Left renal pelvis (tissue), 4 donors: ENCODE results near the gene MLPH. TPM values are rescaled to one million over a fixed set of nuclear protein-coding genes. Genes with fewer than 3 reads are reported as not detected.
A peak's percentile ranks its signal among the peaks of the same experiment; 100 is the strongest.

ENCODE experiments used
- DNase-seq, 4 donors: peaks; one replicate each; pipeline ENCODE4 v3.0.0-alpha.2; 2013; ENCODE audit warnings: low read depth in 4 of 4, low spot score in 3 of 4
- polyA plus RNA-seq, 4 donors: library from polyadenylated mRNA; unstranded; fragments of 120-200 nt; gene quantifications; one replicate each; pipeline ENCODE4 v1.2.1, GENCODE V29; 2013; ENCODE audit not compliant: insufficient read length in 4 of 4

The MLPH gene
- 1 to 10 TPM in 3 of 4 donors, under 1 TPM in 1; 0.94 to 6.5 (median 3.1) TPM for polyA plus RNA-seq

GRCh38 chr2:237486819-237487448, at the start of gene MLPH:
Gene MLPH, plus strand, starts transcription at chr2:237487251. Its CDS starts 6,176 bp downstream, at chr2:237493427.
- DNase-seq: no peak

DNA sequence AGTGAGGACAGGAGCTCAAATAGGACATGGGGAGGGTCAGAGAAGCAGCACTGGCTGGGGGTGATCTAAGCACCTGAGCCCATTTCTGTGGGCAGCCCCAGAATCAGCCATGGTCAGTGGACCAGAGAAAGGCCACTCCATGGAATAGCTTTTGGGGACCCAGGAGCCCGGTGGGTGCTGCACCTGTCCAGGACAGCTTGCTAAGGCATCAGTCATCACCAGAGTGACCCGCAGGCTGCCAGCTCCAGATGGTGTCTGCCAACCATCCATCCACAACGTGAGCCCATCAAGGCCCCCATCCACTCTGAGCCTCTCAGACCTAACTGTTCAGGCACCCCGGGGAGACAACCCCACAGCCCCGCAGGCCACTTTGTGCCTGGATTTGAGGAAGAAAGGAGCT, 49.5 kb upstream of the MLPH start:
- no peak for DNase-seq

- no peak for DNase-seq
Observed at GRCh38 chr2:237438080-237438940, 48.7 kb upstream of the MLPH start.

GRCh38 chr2:237440819-237441281, 46.2 kb upstream of the MLPH start:
- DNase-seq: no peak

DNA sequence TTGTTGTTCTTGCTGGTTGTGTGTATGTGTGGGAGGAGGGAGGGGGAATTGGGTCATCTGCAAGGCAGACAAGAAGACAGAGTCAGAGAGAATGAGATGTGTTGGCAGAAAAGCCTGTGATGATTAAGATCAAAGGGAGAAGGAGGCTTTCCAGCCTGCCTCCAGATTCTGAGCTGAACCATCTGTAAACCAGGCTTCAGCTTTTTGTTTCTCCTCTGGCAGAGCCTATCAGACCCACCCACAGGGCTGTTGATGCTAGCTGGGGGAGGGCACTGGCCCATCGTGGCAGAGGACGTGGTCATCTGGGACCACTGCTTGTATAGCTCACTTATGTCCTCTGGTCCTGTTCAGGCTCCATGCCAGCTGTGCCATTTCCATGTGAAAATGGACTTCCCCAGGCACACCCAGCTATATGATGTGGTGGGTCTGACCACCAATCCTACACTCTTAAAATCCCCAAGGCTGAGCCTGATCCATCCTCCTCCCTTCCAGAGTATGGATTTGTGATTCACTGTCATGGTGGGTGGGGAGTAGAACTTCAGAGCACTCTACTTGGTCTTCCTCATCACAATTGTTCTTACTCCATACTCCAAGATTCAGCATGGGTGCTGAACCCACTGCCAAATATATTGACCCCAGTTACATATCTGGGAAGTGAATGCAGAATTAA, 45.3 kb upstream of the MLPH start:
- DNase-seq: no peak

- DNase-seq: no peak
Observed at GRCh38 chr2:237444071-237444470, 43.0 kb upstream of the MLPH start.

DNA sequence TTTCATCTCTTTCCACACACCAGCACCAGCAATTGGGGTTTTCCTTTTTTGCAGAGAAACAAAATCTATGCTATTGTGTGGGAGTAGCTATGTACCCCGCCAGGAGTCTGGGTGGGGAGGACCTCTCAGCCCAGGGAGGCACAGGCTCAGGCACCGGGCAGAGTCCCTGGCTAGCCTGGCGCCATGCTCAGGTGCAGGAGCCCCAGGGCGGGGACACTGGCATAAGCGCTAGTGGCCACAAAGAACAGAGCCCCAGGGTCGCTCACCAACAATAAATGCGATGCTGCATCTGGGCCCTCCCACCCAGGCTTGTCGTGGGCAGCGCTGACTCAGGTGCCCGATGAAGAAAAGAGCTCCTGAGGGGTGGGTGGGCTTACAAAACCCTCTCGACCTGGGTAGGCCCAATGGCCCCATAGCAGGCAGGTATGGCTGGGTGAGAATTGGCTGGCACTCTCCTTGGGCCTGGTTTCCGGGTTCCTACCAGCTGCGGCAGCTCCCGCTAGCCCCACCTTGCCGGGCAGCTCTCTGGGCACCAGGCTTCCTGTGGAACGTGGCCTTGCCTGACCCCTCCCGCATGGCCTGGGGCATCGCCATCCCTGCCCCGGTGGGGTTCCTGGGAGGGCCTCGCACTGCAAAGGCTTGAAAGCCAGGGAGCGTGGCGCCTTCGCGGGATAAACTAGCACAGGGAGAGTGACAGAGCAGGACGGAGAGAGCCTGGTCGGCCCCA, 41.3 kb upstream of the MLPH start:
- DNase-seq: no peak

- DNase-seq: no peak
Observed at GRCh38 chr2:237446338-237446665, 40.7 kb upstream of the MLPH start.

- DNase-seq: no peak
Observed at GRCh38 chr2:237447496-237447895, 39.6 kb upstream of the MLPH start.

DNA sequence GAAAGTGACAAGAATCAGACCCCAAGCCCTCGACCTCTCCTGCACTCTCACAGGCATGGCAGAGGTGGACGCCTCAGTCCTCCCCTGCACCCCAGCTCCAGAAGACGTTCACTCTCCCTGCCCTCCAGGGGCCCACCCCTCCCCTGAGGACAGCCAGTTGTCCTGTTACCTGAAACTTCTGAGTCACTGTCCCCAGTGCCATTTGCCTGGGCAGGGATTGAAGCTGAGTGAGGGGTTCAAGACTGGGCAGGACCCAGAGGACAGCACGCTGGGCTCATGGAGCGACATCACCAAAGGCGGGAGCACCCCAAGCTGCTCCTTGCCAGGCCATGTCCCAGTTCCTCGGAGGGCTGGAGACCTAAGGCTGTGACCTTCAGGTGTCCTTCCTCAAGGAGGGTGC, 38.9 kb upstream of the MLPH start:
- DNase-seq: no peak

GRCh38 chr2:237448626-237449025, 38.4 kb upstream of the MLPH start:
- DNase-seq: no peak

- DNase-seq: no peak
Observed at GRCh38 chr2:237449193-237449881, 37.7 kb upstream of the MLPH start.

- DNase-seq: no peak
Observed at GRCh38 chr2:237450108-237450507, 36.9 kb upstream of the MLPH start.

DNA sequence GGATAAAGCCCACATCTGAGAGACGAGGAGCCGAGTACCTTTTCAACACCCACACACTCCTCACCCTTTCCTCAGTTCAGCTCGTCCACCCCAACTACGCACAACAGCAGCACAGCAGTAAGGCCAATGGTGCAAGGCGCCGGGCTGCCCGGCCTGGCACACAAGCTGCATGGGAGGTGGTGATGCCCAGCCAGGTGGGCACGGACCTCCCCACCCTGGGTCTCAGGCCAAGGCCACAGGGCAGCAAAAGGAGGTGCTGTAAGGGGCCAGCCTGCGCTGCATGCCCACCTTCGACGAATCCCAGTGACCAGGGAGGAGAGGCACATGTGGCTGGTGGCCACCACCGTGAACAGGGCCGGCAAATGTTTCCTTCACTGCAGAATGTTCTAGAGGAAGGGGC, 36.5 kb upstream of the MLPH start:
- DNase-seq: no peak

DNA sequence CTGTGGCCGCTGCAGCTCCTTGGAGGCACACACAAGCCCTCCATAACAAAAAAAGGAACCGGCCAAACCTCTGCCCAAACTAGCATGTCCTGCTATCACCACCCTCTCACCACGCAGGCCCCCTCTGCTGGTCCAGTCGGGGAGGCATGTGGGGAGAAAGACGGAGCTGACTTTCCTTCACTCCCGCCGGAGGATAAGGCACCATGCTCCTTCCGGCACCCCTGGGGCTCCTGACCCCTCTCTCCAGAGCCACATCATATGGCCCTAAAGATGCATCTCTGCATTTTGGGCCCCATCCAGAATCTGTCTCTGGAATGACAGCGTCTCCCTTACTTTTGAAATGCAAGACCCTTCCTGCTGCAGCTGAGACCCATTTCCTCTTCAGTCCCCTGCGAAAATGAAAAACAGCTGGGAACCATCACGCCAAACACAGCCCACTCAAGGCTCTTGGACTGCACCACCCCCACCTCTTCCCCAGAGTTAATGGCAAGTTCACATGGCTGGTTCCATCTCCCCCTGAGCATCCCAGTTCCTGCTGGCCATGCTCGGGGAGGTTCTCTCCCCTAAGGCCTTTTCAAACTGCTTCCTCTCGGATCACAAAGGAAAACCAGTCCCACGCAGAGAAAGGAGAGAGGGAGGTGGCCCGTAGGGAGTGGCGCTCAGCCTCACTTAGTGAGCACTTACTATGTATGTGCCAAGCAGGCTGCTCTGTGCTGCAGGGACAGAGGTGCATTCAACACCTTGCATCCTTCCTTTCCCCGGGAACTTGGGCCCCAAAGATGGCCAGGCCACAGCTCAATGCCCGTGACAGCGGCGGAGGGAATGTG, 35.2 kb upstream of the MLPH start:
- DNase-seq: peak in 1 of 4 donors; percentile 83

GRCh38 chr2:237452861-237453260, 34.2 kb upstream of the MLPH start:
- no peak for DNase-seq

GRCh38 chr2:237453671-237454070, 33.4 kb upstream of the MLPH start:
- no peak for DNase-seq

DNA sequence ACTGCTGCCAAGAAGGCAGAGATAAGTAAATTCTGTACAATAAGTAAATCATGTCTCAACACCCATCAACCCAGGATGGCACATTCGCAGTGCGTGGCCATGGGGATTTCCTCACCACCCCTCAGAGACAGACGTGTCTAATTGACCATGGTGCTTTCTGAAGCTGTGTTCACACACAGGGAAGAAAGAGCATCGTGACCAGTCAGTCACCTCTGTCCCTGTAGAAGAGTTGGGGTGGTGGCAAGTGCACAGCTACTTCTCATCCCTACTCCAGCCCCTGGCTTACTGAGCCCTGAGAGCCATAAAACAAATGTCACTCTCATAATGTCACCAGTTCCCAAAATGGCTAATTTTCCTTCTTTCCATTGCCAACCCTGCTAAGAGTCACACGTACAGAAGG, 31.3 kb upstream of the MLPH start:
- DNase-seq: no peak

DNA sequence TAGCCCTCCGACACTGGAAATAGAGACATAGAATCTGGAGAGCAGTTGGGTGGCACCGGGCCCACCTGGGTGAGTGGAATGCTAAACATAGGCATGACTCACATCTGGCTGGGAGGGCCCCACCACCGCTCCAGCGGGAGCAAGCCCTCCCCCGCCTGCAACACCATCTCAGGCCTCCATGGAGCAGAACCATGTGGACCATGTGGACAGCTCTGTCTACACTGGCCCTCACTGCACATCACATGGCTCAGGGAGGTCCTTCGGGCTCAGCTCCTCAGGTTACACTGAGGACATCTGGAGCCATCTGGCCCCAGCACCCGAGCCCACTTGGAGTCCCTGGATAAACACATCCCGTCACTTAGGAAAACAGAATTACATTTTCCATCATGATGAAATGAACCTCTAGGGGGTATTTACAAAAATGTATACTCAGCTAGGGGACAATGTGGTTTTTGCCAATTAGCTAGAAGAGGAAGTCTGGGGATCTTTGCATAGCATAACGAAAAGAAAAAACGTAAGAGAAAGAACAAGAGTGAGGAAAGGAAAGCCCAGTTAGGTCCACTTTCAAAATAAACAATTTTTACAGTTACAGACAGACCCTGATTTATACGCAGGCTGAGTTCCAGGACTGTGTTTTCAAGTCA, 30.7 kb upstream of the MLPH start:
- no peak for DNase-seq
